ENCODE measurements around the gene DUSP1.

- no peak for TF ChIP-seq CTCF (IDR thresholded peaks at IDR 0.05)
- no peak for TF ChIP-seq POLR2A (IDR thresholded peaks at IDR 0.05)
- TF ChIP-seq EP300 (IDR thresholded peaks at IDR 0.05), result no peak
These were observed 41.4 kb downstream of the DUSP1 start for GRCh38 chr5:172729588-172729987.

Measured in upper lobe of left lung (tissue), 4 donors.